ENCODE results near the gene ZNF285.
"Not testable (repeated sequence)": the region's sequence is repeated elsewhere in the genome, so short reads cannot be mapped to it uniquely, and the experiment has no call there.

DNA sequence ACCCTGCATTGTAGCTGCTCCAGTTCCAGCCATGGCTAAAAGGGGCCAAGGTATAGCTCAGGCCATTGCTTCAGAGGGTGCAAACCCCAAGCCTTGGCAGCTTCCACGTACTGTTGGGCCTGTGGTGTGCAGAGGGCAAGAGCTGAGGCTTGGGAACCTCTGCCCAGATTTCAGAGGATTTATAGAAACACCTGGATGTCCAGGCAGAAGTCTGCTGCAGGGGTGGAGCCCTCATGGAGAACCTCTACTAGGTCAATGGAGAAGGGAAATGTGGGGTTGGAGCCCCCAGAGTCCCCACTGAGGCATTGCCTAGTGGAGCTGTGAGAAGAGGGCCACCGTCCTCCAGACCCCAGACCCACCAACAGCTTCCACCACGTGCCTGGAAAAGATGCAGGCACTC, 66.8 kb downstream of the ZNF285 start:
- TF ChIP-seq, protein P1, sequence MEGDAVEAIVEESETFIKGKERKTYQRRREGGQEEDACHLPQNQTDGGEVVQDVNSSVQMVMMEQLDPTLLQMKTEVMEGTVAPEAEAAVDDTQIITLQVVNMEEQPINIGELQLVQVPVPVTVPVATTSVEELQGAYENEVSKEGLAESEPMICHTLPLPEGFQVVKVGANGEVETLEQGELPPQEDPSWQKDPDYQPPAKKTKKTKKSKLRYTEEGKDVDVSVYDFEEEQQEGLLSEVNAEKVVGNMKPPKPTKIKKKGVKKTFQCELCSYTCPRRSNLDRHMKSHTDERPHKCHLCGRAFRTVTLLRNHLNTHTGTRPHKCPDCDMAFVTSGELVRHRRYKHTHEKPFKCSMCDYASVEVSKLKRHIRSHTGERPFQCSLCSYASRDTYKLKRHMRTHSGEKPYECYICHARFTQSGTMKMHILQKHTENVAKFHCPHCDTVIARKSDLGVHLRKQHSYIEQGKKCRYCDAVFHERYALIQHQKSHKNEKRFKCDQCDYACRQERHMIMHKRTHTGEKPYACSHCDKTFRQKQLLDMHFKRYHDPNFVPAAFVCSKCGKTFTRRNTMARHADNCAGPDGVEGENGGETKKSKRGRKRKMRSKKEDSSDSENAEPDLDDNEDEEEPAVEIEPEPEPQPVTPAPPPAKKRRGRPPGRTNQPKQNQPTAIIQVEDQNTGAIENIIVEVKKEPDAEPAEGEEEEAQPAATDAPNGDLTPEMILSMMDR (IDR thresholded peaks at IDR 0.05; ENCODE audit: low read length) = not testable (repeated sequence)
- TF ChIP-seq EZH2 (optimal IDR thresholded peaks at IDR 0.05; ENCODE audit: low read depth, low read length) = not testable (repeated sequence)

Measured in MM.1S (cell line).